GM18867 (cell line): ENCODE measurements around the gene DST.

Experiments used
- ATAC-seq: cut with Tn5 transposase; IDR thresholded peaks from one replicate; pipeline ENCODE4 v1.9.1; 2021; ENCODE audit warnings: mild to moderate bottlenecking, moderate library complexity; ENCODE audit not compliant: unreplicated experiment

Gene DST

DNA sequence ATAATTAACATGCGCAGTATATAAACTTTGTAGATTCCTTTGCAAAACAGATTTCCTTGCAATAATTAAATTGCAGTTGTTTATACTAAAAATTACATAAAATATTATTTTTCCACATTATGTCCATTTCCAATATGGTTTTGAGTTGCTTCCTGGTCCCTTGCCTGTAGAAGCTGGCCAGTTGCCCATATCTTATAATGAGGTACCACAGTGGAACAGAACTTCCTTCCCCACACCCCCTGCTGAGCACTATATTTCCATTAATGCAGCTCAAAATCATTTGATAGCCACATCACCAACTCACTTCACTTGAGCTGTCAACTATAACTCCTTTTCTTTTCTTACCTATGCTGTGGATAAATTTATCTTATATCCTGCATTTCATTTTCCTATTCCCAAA is 194.6 kb downstream of the DST start:
- no peak for ATAC-seq

DNA sequence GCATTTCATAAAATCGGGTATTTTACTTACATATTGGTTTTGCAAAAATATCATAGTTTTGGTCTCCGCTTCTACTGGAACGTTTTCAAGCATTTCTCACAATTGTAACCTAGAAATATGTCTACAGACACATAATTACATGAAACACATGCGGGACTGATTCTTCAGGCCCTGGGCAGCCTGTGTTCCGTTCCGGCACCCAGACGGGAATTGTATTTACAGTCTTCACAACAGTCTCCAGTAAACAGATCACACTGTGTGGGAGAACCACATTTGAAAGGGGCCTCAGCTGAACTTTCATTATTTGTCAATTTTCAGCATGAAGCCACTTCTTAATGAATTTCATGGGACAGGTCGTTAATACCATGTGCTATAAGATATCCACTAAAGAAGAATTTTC is 196.9 kb downstream of the DST start:
- no peak for ATAC-seq

DNA sequence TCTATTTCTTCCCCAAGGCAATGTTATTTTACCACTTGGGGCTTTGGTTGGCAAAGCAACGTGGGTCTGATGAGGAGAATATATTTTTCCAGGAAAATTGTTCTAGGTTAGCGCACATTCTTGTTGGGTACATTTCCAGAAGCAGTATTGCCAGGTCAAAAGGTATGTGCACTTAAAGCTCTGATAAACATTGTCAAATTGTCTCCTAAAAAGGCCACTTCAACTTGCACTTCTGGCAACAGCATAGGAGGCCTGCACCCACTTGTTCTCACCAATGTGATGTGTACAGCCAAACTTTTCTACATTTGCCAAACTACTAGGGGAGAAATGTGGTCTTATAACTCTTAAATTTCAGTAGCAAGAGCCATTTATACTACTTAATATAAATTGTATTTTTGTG is 197.8 kb downstream of the DST start:
- no peak for ATAC-seq

GRCh38 chr6:56440551-56440981 is 202.1 kb downstream of the DST start:
- ATAC-seq = no peak

GRCh38 chr6:56437171-56437900 is 205.4 kb downstream of the DST start:
- no peak for ATAC-seq

DNA sequence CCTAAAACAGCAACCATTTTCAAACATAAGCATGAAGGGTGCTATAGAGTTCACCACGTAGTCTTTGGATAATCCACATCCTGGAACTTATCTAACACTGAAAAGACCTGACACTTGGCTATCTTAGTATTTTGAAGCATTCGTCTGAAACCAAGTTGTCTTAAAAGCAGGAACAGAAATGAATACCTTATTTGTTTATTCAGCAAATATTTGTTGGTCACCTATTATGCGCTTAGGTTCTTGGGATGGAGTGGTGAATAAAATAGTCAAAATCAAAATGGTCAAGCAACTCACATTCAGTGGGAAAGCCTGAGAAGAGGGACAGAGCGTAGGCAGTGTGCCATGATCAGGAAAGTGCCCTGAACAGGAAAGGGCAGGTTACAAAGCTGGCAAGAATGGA is 206.9 kb downstream of the DST start:
- ATAC-seq = no peak

DNA sequence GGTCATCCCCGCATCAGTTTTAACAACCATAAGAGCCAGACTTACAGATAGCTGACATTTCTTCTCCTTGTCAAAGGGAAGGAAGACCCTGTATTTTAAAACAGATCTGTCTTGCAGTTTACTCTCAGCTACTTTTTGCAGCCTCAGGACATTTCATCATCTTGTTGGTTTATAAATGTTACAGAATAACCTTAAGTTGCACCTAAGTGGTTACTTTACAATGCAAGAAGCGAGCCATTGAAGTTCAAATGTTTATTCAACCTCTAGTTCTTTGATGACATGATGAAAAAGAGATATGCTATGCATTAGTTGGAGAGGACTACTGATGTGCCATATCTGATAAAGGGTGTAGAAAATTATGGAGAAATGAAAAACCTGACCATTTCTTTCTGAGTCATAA is 207.4 kb downstream of the DST start:
- no peak for ATAC-seq

DNA sequence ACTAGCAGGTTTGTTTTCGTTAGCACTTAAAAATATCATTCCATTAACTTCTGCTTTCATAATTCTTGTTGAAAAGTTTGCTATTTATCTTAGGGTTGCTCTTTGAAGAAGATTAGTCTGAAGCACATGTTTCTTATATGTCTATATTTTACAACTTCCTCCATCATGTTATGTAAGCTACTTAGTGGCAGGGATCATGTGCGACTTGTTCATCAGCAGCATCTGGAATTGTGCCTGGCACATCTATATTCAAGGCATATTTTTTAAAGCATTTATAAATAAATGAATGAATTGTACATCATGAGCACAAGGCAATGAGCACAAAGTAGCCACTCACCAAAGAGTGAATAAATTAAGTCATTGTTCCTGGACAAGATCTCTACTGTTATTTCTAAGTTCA is 208.1 kb downstream of the DST start:
- no peak for ATAC-seq

GRCh38 chr6:56433119-56433518 is 209.6 kb downstream of the DST start:
- no peak for ATAC-seq

- no peak for ATAC-seq
Observed at GRCh38 chr6:56432194-56432593, 210.5 kb downstream of the DST start.

DNA sequence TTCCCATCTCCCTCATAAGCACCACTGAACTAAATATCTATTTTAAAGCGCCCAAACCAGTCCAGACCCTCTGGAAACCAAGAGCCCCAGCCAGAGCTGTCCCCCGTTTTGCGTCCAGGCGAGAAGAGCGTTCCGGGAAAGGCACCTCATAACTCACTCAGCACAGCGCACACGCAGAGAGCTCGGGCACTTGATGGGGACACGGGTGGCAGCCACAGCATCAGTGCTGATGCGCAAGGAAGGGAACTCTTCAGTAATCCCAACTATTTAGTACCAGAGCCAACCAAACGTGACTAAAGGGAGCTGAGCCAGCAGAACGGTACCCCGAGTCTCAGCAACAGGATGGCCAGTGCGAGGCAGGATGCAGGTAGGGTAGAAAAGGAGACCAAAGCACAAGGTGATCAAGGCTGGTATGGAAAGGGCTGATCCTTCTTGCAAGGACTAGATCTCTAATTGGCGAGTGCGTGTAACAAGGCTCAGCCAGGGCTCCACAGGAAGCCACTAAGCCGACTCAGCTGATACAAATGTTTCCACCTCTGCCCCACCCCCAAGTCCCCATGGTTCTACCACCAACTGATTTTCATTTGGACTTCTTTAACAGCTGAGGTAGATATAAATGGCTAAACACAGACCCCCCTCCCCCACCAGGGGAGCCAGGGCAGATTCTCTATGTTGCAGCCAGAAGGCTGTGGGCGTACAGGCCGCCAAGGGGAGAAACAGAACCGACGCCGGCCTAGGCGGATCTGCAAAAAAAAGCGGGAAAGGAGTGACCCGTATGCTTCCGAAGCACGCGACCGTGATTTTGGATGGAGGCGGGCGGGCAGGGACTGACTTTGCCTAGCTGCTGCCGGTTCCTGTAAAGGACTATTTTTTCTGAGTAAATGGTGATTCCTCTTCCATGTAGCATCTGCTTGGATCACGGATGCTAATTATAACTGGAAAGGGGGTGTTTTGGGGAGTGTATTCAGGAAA is 211.8 kb downstream of the DST start:
- no peak for ATAC-seq

GRCh38 chr6:56424542-56425083 is 218.1 kb downstream of the DST start:
- no peak for ATAC-seq

DNA sequence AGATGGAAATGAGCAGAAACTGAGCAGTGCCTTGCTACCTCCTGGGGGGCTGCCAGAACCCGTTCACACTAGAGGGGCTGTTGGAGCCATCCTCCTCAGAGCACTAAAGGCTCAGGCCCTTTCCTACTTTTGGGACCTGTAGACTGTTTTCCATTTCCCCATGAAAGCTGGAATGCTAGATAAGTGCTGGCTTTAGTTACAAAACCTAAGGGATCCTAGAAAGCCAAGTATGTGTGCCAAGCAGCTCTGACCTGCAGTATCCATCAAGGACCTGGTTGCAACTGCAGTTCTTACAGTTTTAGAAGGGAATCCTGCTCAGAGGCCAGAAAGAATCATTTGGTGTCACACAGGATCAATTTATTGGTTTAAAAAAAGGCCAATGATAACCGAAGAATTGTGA is 218.6 kb downstream of the DST start:
- no peak for ATAC-seq

- no peak for ATAC-seq
Observed at GRCh38 chr6:56420296-56420695, 222.4 kb downstream of the DST start.

DNA sequence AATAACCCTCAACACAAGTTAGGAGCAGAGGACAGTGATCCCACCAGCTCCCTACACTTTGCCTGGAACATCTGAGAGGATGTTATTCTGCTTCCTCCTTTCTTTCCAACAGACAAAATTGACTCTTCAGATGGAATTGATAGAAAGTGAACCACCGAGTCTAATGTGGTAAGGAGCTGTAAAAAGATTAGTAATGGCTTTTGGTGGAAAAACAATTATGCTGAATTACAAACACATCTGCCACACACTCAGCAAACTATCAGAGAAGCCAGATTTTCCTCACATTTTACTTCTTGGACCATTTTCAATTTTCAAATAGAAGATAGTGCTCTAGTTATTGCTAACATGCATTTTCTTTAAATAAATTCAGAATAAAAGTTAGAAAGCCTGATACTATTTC is 223.5 kb downstream of the DST start:
- no peak for ATAC-seq

GRCh38 chr6:56417823-56418222 is 224.9 kb downstream of the DST start:
- ATAC-seq = no peak

DNA sequence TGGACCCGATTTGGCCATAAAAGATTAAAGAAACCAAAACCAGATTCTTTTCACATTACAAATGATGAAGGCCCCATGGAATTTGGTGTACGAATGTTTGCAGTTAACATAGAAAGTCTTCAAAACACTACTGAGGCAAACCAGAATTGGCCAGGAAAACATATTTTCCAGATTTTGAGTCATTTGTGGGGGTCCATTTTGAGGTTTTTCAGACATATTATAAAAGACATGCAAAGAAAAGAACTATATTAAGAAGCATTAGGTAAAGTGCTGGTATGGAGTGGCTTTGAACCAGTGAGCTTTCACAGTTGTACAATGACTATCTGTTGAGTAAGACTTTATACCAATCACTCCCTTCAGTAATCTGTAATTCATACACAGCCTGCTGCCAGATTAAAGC is 226.4 kb downstream of the DST start:
- no peak for ATAC-seq

DNA sequence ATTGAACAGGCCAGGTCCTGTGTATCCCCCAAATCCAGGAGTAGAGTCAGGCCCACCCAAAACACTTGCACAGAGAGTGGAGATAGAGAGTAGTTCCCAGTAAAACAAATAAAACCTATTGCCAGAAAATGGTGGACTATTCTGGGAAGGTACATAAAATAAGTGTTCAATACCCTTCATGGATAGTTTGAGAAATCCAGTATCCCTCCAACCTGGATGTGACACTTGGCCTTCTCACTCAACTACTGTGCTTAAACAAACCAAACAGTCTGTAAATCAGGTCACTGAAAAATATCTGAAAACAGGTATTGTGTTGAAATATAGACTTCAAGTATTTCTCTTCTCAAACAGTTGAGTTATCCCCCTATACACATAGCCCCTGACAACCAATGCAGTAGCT is 233.7 kb downstream of the DST start:
- ATAC-seq = no peak
